Left lung (tissue), 10 donors: ENCODE measurements around the gene DCTN3. TPM values are rescaled to one million over a fixed set of nuclear protein-coding genes. Genes with fewer than 3 reads are reported as not detected.

Experiments
- ATAC-seq: fragments of 200-7000 bp; cut with Tn5 transposase; one replicate; pipeline ENCODE4 v1.9.1; 2020; ENCODE audit warnings: moderate library complexity
- DNase-seq, 4 donors: peaks; one replicate each; pipeline ENCODE4 v3.0.0-alpha.2; 2013 to 2020
- H3K27ac ChIP-seq, 2 donors: fragments of 200-600 bp; sonication (generic) in 1 of 2; one replicate each; pipeline versions ENCODE4 v1.5.0 to v1.8.0; 2020 to 2021
- H3K27me3 ChIP-seq, 2 donors: fragments of 200-600 bp; sonication (generic) in 1 of 2; one replicate each; pipeline versions ENCODE4 v1.5.0 to v1.8.0; 2020 to 2021
- H3K36me3 ChIP-seq, 2 donors: fragments of 200-600 bp; sonication (generic) in 1 of 2; one replicate each; pipeline versions ENCODE4 v1.5.0 to v1.8.0; 2020 to 2021
- H3K4me1 ChIP-seq, 2 donors: fragments of 200-600 bp; one replicate each; pipeline ENCODE4 v1.8.0; 2021
- H3K4me3 ChIP-seq, 2 donors: fragments of 200-600 bp; sonication (generic) in 1 of 2; one replicate each; pipeline versions ENCODE4 v1.5.0 to v1.8.0; 2020 to 2021; ENCODE audit warnings: mild to moderate bottlenecking in 1 of 2
- H3K9me3 ChIP-seq, 2 donors: fragments of 200-600 bp; sonication (generic) in 1 of 2; one replicate each; pipeline versions ENCODE4 v1.5.0 to v1.8.0; 2020 to 2021
- CTCF ChIP-seq, 2 donors: fragments of 200-600 bp; sonication (generic) in 1 of 2; IDR thresholded peaks; one replicate each; pipeline versions ENCODE4 v1.5.0 to v1.8.0; 2021; ENCODE audit warnings: antibody characterized with exemption in 2 of 2
- intact Hi-C, 2 donors: fragments of 100-400 bp; cut with DNase I; formaldehyde crosslinking; loops; one replicate each; pipeline versions ENCODE4 v1.11.2 to v1.14.2; 2022
- polyA plus RNA-seq, 6 donors: library from polyadenylated mRNA; unstranded; fragments of 120-200 nt; gene quantifications; one replicate each; pipeline ENCODE4 v1.2.1, GENCODE V29; 2013; ENCODE audit not compliant: insufficient read length in 6 of 6
- total RNA-seq, 2 donors: library from RNA; stranded (reverse); fragmentation: NEBNext Ultra II Directional; extraction: Animal tissue kit (Norgen Biotek cat#: 25700); gene quantifications; one replicate each; pipeline ENCODE4 v1.2.1, GENCODE V29; 2021
- donor health status: DM: no; HTN: yes; CAD: no.
- donor health status: DM: no; HTN: no; CAD: no.

DCTN3 gene
- total and polyA plus RNA-seq, 8 donors, result 69.8 to 111 (median 91.4) TPM

GRCh38 chr9:34633851-34634550 lies 13.7 kb upstream of the DCTN3 start:
- Histone ChIP-seq H3K36me3 (peaks cover 0 to 9% of the 10 kb centered on the region in 2 donors), H3K9me3 (no peaks in the 10 kb centered on the region), H3K27me3 (peaks cover 12 to 23% of the 10 kb centered on the region in 2 donors), H3K4me1 (peaks cover 11 to 31% of the 10 kb centered on the region in 2 donors), H3K27ac (no peak overlapping the region), H3K4me3 (no peak overlapping the region)
- intact Hi-C loops, result no loop called here
- peak; percentile 80 to 84 for TF ChIP-seq CTCF (IDR thresholded peaks at IDR 0.05)
- peak in 2 of 4 donors; percentile 67 to 71 for DNase-seq
- ATAC-seq, result peak; percentile 46

GRCh38 chr9:34633166-34633565 lies 12.9 kb upstream of the DCTN3 start:
- intact Hi-C loops, result no loop called here
- Histone ChIP-seq H3K27me3 (peaks cover 19 to 31% of the 10 kb centered on the region in 2 donors), H3K27ac (no peak overlapping the region), H3K9me3 (no peaks in the 10 kb centered on the region), H3K4me3 (no peak overlapping the region), H3K4me1 (peaks cover 5 to 35% of the 10 kb centered on the region in 2 donors), H3K36me3 (peaks cover 0 to 9% of the 10 kb centered on the region in 2 donors)
- TF ChIP-seq CTCF (IDR thresholded peaks at IDR 0.05), result no peak
- ATAC-seq (no peak), DNase-seq (no peak)

GRCh38 chr9:34630402-34631154 lies 10.3 kb upstream of the DCTN3 start:
- Histone ChIP-seq H3K9me3 (no peaks in the 10 kb centered on the region), H3K4me3 (no peak overlapping the region), H3K36me3 (peaks cover 0 to 8% of the 10 kb centered on the region in 2 donors), H3K27me3 (peaks cover 43 to 57% of the 10 kb centered on the region in 2 donors), H3K27ac (no peak overlapping the region), H3K4me1 (peaks cover 0 to 15% of the 10 kb centered on the region in 2 donors)
- ATAC-seq, result no peak
- intact Hi-C loops, result no loop called here
- DNase-seq, result no peak
- no peak for TF ChIP-seq CTCF (IDR thresholded peaks at IDR 0.05)

DNA sequence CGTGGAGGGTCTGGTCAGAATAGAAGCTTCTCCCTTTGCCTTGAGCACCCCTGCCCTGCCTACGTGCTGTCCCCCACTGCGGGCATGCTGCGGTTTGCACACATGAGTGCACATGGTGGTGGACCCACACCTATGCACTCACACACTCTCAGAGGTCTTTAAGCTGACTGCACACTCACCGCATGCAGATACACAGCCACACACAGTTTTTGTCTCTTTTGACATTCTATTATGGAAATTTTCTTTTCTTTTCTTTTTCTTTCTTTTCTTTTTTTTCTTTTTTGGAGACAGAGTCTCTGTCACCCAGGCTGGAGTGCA lies 9.2 kb upstream of the DCTN3 start:
- intact Hi-C loops, result no loop called here
- no peak overlapping the region for H3K4me3 ChIP-seq
- DNase-seq, result no peak
- H3K4me1 ChIP-seq, result peaks cover 0 to 15% of the 10 kb centered on the region in 2 donors
- no peaks in the 10 kb centered on the region for H3K36me3 ChIP-seq
- H3K27me3 ChIP-seq, result peaks cover 54 to 69% of the 10 kb centered on the region in 2 donors
- ATAC-seq, result no peak
- no peak for TF ChIP-seq CTCF (IDR thresholded peaks at IDR 0.05)
- no peaks in the 10 kb centered on the region for H3K9me3 ChIP-seq
- no peak overlapping the region for H3K27ac ChIP-seq
